CMK (cell line): ENCODE measurements around the gene C10orf62.
"Not testable (repeated sequence)": the region's sequence is repeated elsewhere in the genome, so short reads cannot be mapped to it uniquely, and the experiment has no call there.

Source experiments
- DNase-seq: peaks from one replicate; pipeline ENCODE4 v3.0.0-alpha.2; 2010; ENCODE audit warnings: low read depth

C10orf62 gene

DNA sequence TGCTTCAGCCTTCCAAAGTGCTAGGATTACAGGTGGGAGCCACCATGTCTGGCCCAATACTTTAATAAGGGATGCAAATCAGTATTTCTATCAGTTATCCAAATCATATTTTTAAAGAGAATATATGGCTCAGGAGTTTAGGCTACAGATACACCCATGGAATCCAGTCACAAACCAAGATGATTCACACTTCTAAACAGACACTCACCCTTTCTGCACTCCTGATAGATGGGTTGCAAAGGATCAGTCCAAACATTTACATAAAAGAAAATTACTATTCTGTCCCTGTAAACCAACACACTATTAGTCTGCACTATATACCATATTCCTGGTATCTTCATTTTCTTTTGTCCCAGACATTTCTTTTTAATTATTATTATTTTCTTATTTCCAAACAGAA is 41.6 kb downstream of the C10orf62 start:
- DNase-seq, result no peak

DNA sequence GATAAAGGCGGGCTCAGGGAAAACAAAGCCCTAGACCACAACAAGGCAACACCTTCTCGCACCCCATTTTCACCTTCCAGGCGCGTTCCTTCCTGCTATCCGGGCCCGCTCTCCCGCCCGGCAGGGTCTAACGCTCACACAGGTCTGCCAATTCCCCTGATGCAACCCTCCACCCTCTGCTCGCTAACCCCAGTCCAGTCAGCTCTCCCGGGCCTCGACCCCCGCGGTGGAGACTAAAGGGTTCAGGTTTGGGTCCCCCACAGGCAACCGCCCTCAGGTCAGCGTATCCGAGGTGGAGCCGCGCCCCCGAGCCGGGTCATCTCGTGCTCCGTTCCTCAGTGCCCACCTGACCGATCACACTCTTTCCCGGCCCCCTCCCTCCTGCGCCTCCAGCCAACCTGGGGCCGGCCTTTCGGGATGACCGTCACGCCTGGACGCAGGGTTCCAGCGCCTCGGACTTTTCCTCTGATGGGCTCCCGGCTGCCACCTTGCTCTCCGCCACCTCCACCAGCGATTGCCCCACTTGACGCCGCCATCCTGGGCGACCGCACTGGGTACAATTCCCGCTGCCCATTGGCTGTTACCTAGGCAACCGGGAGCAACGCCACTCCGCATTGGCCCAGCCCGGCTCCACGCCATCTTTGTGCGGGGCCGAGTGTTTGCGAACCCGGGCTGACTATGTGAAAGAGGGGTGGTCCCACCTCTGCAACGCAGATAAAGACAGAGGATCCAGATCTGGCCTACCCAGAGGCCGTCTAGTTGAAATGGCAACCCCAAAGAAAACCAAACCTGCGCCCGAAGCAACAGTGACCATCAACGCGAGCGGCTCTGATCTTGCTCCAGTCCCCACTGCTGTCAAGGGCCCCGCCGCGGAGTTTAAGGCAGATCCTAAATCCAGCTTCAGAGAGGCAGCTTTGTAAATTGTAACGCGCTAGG is 43.7 kb downstream of the C10orf62 start, which contains the start of gene MORN4:
Gene MORN4, minus strand, starts transcription at position 552 of the 936 bp plus-strand sequence. CDS start 13,847 bp downstream, outside the sequence.
- DNase-seq, result peak; percentile 59

DNA sequence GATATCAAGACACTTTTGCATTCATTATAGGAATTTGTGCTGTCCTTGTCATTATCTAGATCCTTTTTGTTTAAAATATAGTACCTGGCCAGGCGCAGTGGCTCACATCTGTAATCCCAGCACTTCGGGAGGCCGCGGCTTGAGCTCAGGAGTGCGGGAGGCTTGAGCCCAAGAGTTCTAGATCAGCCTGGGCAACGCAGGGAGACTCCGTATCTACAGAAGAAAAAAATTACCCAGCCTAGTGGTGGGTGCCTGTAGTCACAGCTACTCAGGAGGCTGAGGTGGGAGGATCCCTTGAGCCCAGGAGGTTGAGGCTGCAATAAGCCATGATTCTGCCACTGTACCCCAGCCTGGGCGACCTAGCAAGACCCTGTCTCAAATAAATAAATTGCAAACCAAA is 44.4 kb downstream of the C10orf62 start:
- no peak for DNase-seq

DNA sequence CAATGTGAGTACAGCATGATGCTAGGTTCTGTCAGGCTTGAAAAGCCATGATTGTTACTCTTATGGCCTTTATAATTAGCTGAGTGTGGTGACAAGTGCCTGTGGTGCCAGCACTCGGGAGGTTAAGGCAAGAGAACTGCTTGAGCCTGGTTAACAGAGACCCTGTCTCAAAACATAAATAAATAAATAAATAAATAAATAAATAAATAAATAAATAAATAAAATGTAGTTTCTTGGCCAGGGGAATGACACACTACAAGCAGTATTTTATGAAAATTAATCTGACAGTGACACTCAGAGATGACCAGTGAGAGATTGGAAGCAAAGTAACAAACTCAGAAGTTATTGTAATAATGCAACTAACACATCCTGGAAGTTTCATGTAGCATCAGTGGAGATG is 46.1 kb downstream of the C10orf62 start:
- DNase-seq, result no peak

DNA sequence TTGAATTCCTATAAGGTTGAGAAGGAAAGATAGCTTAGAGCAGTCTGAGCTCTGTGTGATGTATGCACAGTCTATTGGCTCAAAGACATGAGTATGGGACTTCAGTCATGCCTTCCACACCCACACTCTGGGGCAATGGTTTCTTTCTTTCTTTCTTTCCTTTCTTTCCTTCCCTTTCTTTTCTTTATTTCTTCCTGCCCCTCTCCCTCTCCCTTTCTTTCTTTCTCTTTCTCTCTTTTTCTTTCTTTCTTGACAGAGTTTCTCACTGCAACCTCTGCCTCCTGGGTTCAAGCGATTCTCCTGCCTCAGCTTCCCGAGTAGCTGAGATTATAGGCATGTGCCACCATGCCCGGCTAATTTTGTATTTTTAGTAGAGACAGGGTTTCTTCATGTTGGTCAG is 49.6 kb downstream of the C10orf62 start:
- not testable (repeated sequence) for DNase-seq

DNA sequence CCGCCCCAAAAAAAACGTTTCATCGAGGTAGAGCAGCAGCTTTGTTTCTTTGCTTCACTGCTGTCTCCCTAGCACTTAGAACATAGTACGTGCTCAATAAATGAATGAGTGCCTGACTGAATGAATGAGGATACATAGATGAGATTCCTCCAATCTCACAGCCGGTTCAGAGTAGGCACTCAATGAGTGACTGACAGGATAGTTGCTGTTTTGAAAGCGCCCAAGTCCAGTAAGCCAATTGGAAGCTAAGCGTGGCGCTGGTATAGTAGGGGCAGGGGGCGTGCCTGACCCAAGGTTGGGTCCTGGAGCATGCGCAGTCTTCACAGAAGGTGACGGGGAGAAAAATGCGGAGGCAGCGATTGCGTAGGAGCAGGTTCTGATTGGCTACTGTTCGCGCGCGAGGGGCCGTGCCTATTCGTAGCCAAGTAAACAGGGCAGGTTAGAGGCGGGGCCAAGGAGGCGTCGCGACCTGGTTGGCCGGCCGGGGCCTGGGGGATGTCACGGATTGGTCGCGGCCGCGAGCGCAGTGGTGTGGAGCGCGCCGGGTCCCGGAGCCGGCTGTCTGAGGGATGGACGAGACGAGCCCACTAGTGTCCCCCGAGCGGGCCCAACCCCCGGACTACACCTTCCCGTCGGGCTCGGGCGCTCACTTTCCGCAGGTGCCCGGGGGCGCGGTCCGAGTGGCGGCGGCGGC is 50.8 kb downstream of the C10orf62 start, which contains the start of gene PI4K2A:
Gene PI4K2A, plus strand, starts transcription at position 498 of the 694 bp plus-strand sequence. Its CDS starts 72 bp downstream, at position 570.
- DNase-seq, result peak; percentile 98
